ENCODE results near the gene CDK6. TPM values are rescaled to one million over a fixed set of nuclear protein-coding genes. Genes with fewer than 3 reads are reported as not detected.

The CDK6 gene
- total RNA-seq, 2 donors from 2014 or later: 28.5 to 36.6 TPM

DNA sequence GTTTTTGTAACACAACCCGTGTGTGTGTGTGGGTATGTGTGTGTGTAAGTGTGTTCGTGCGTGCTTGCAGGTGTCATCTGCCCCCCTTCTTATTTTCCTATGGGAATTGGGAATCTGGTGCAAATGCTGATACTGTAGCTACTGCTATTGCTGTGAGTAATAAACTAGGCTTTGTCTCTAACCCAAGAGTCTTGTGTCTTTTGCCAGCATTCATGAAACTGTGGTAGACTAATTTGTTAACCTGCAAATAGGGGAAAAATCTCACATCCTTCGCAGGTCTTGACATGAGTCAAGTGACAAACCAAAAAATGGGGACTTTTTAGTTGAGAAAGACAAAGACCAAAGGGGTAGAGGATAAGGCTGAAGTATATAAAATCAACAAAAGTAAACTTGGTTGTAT is 188.3 kb downstream of the CDK6 start:
- Mint-ChIP-seq H3K4me1 (peaks cover 16% of the 10 kb centered on the region), H3K27me3 (ENCODE audit: insufficient read depth) (no peaks in the 10 kb centered on the region), H3K27ac (no peak overlapping the region), H3K36me3 (ENCODE audit: low read depth) (no peaks in the 10 kb centered on the region), H3K4me3 (no peak overlapping the region), H3K9me3 (no peaks in the 10 kb centered on the region)
- TF ChIP-seq, protein P1, sequence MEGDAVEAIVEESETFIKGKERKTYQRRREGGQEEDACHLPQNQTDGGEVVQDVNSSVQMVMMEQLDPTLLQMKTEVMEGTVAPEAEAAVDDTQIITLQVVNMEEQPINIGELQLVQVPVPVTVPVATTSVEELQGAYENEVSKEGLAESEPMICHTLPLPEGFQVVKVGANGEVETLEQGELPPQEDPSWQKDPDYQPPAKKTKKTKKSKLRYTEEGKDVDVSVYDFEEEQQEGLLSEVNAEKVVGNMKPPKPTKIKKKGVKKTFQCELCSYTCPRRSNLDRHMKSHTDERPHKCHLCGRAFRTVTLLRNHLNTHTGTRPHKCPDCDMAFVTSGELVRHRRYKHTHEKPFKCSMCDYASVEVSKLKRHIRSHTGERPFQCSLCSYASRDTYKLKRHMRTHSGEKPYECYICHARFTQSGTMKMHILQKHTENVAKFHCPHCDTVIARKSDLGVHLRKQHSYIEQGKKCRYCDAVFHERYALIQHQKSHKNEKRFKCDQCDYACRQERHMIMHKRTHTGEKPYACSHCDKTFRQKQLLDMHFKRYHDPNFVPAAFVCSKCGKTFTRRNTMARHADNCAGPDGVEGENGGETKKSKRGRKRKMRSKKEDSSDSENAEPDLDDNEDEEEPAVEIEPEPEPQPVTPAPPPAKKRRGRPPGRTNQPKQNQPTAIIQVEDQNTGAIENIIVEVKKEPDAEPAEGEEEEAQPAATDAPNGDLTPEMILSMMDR (conservative IDR thresholded peaks at IDR 0.05): no peak
- WGBS, 2 experiments (ENCODE audit: insufficient coverage in 1 of 2, insufficient read length in 1 of 2): 93 to 100% methylated on average over 1 to 4 of the region's 4 CpGs
- H3K4me3 ChIP-seq (ENCODE audit: low read length): no peak overlapping the region
- H3K4me1 ChIP-seq (ENCODE audit: control insufficient read depth, insufficient read depth, low read length): no peaks in the 10 kb centered on the region
- no peak for DNase-seq
- no peak overlapping the region for H3K9ac ChIP-seq (ENCODE audit: extremely low read depth, low read length, poor library complexity, severe bottlenecking)
- H3K27me3 ChIP-seq (ENCODE audit: control insufficient read depth, insufficient read depth, low read length, poor library complexity, severe bottlenecking): no peaks in the 10 kb centered on the region
- no peaks in the 10 kb centered on the region for H3K9me3 ChIP-seq (ENCODE audit: control insufficient read depth, low read length)
- H3K36me3 ChIP-seq (ENCODE audit: control insufficient read depth, insufficient read depth, low read length): no peaks in the 10 kb centered on the region
- H3K27ac ChIP-seq (ENCODE audit: low read depth, low read length): no peak overlapping the region

DNA sequence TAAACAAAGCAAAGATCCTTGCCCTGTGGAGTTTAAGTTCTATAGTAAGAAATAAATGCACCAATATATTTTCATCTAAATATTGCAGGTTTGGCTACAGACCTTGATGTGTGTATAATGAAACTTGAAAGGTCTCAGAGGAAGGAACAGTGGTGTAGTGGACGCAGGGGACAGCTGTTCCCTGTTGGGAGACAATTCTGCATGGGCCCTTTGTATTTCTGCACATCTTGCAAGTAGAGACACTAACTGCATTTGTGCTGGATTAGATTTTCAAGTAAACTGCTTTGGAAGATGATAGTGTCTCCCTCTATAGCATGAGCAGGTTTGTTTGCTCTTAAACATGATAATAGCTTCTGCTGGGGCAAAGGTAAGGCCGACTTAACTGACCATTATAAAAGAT is 188.7 kb downstream of the CDK6 start:
- H3K27ac Mint-ChIP-seq: no peak overlapping the region
- H3K36me3 ChIP-seq (ENCODE audit: control insufficient read depth, insufficient read depth, low read length): no peaks in the 10 kb centered on the region
- no peak overlapping the region for H3K4me3 Mint-ChIP-seq
- H3K27me3 ChIP-seq (ENCODE audit: control insufficient read depth, insufficient read depth, low read length, poor library complexity, severe bottlenecking): no peaks in the 10 kb centered on the region
- WGBS, 2 experiments (ENCODE audit: insufficient coverage in 1 of 2, insufficient read length in 1 of 2): 94 to 100% methylated on average over 2 of the region's 2 CpGs
- no peaks in the 10 kb centered on the region for H3K27me3 Mint-ChIP-seq (ENCODE audit: insufficient read depth)
- no peaks in the 10 kb centered on the region for H3K4me1 ChIP-seq (ENCODE audit: control insufficient read depth, insufficient read depth, low read length)
- H3K9me3 ChIP-seq (ENCODE audit: control insufficient read depth, low read length): no peaks in the 10 kb centered on the region
- TF ChIP-seq, protein P1 (conservative IDR thresholded peaks at IDR 0.05): no peak
- H3K9ac ChIP-seq (ENCODE audit: extremely low read depth, low read length, poor library complexity, severe bottlenecking): no peak overlapping the region
- H3K4me1 Mint-ChIP-seq: peaks cover 14% of the 10 kb centered on the region
- no peaks in the 10 kb centered on the region for H3K9me3 Mint-ChIP-seq
- DNase-seq: no peak
- H3K27ac ChIP-seq (ENCODE audit: low read depth, low read length): no peak overlapping the region
- no peak overlapping the region for H3K4me3 ChIP-seq (ENCODE audit: low read length)
- H3K36me3 Mint-ChIP-seq (ENCODE audit: low read depth): no peaks in the 10 kb centered on the region

DNA sequence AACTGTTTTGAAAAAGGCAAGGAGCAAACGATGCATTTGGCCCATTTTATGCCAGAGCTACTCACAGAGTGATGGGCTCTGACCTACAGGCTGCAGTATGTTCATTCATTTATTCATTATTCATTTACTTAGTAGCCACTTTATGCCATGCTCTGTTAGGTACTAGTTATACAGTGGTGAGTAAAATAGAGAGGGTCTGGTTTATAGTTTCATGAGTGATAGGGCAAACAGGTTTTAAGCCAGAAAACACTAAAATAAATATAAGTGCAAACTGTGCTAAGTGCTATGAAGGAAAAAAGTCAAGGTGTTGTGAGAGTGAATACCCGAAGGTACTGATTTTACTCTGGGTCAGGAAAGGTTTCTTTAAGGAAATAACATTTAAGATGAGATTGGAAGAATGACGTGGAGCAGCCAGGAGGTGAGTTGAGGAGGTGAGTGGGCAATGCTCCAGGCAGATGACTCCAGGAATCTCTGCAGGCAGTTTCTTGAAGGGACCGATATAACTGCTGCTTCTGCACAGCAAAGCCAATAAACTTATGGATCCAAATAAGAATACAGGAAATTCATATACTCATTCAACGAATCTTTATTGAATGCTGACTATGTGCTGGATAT is 189.3 kb downstream of the CDK6 start:
- no peak overlapping the region for H3K4me3 ChIP-seq (ENCODE audit: low read length)
- H3K27ac Mint-ChIP-seq: no peak overlapping the region
- 88 to 100% methylated on average over 1 to 5 of the region's 5 CpGs for WGBS, 2 experiments (ENCODE audit: insufficient coverage in 1 of 2, insufficient read length in 1 of 2)
- DNase-seq: no peak
- no peaks in the 10 kb centered on the region for H3K9me3 Mint-ChIP-seq
- H3K9ac ChIP-seq (ENCODE audit: extremely low read depth, low read length, poor library complexity, severe bottlenecking): no peak overlapping the region
- H3K36me3 Mint-ChIP-seq (ENCODE audit: low read depth): no peaks in the 10 kb centered on the region
- no peak overlapping the region for H3K4me3 Mint-ChIP-seq
- H3K4me1 Mint-ChIP-seq: peaks cover 14% of the 10 kb centered on the region
- no peaks in the 10 kb centered on the region for H3K27me3 Mint-ChIP-seq (ENCODE audit: insufficient read depth)
- H3K36me3 ChIP-seq (ENCODE audit: control insufficient read depth, insufficient read depth, low read length): no peaks in the 10 kb centered on the region
- H3K9me3 ChIP-seq (ENCODE audit: control insufficient read depth, low read length): no peaks in the 10 kb centered on the region
- no peaks in the 10 kb centered on the region for H3K4me1 ChIP-seq (ENCODE audit: control insufficient read depth, insufficient read depth, low read length)
- H3K27me3 ChIP-seq (ENCODE audit: control insufficient read depth, insufficient read depth, low read length, poor library complexity, severe bottlenecking): no peaks in the 10 kb centered on the region
- no peak overlapping the region for H3K27ac ChIP-seq (ENCODE audit: low read depth, low read length)
- TF ChIP-seq, protein P1 (conservative IDR thresholded peaks at IDR 0.05): no peak
